ENCODE data around the gene RBPJ.
A peak's percentile ranks its signal among the peaks of the same experiment; 100 is the strongest.

Gene RBPJ

GRCh38 chr4:26320538-26321372 is at the start of gene RBPJ:
TSS of gene RBPJ (plus strand) at chr4:26321014. CDS start at chr4:26321029, 15 bp downstream.
- peak; percentile 86 for DNase-seq

GRCh38 chr4:26271703-26272102 is 49.1 kb upstream of the RBPJ start:
- DNase-seq, result no peak

GRCh38 chr4:26272654-26273615 is 47.9 kb upstream of the RBPJ start:
- no peak for DNase-seq

- no peak for DNase-seq
These were observed 47.2 kb upstream of the RBPJ start for GRCh38 chr4:26273616-26273980.

GRCh38 chr4:26275281-26275680 is 45.5 kb upstream of the RBPJ start:
- DNase-seq, result no peak

GRCh38 chr4:26279446-26279845 is 41.4 kb upstream of the RBPJ start:
- no peak for DNase-seq

GRCh38 chr4:26281881-26282280 is 38.9 kb upstream of the RBPJ start:
- DNase-seq, result no peak

- no peak for DNase-seq
These were observed 36.3 kb upstream of the RBPJ start for GRCh38 chr4:26284536-26284935.

- DNase-seq, result no peak
These were observed 35.5 kb upstream of the RBPJ start for GRCh38 chr4:26285272-26285671.

- no peak for DNase-seq
These were observed 33.1 kb upstream of the RBPJ start for GRCh38 chr4:26287756-26288155.

- DNase-seq, result no peak
These were observed 32.4 kb upstream of the RBPJ start for GRCh38 chr4:26288355-26288909.

GRCh38 chr4:26289401-26289800 is 31.4 kb upstream of the RBPJ start:
- no peak for DNase-seq

- DNase-seq, result no peak
These were observed 30.5 kb upstream of the RBPJ start for GRCh38 chr4:26290321-26290720.

- DNase-seq, result no peak
These were observed 25.9 kb upstream of the RBPJ start for GRCh38 chr4:26294904-26295303.

GRCh38 chr4:26296021-26296420 is 24.8 kb upstream of the RBPJ start:
- no peak for DNase-seq

GRCh38 chr4:26296514-26296913 is 24.3 kb upstream of the RBPJ start:
- DNase-seq, result no peak

- DNase-seq, result no peak
These were observed 23.6 kb upstream of the RBPJ start for GRCh38 chr4:26297219-26297618.

- no peak for DNase-seq
These were observed 22.4 kb upstream of the RBPJ start for GRCh38 chr4:26298198-26298947.

- DNase-seq, result no peak
These were observed 21.4 kb upstream of the RBPJ start for GRCh38 chr4:26299254-26299882.

- no peak for DNase-seq
These were observed 20.2 kb upstream of the RBPJ start for GRCh38 chr4:26300314-26301307.

Data from activated T-cell treated with anti-CD3 and anti-CD28 coated beads, Interleukin-2, amount 50 U/mL, for 1 hour (primary cell).